CMK (cell line): ENCODE results near the gene SPRR2G.
"Not testable (repeated sequence)": the region's sequence is repeated elsewhere in the genome, so short reads cannot be mapped to it uniquely, and the experiment has no call there.

Experiments
- DNase-seq: peaks from one replicate; pipeline ENCODE4 v3.0.0-alpha.2; 2010; ENCODE audit warnings: low read depth

Gene SPRR2G

GRCh38 chr1:153113416-153113815, 37.3 kb downstream of the SPRR2G start, which contains the start of gene SPRR2F:
Gene SPRR2F, minus strand, starts transcription at chr1:153113516. Its CDS starts 783 bp downstream, at chr1:153112733.
- DNase-seq, result no peak

GRCh38 chr1:153112454-153112853, 38.2 kb downstream of the SPRR2G start:
- not testable (repeated sequence) for DNase-seq

- no peak for DNase-seq
These were observed 50.4 kb downstream of the SPRR2G start for GRCh38 chr1:153100245-153100644.
